Urothelium cell line (cell line): Measurements from ENCODE around the gene PDZD2.
"Not testable (repeated sequence)": the region's sequence is repeated elsewhere in the genome, so short reads cannot be mapped to it uniquely, and the experiment has no call there.

Source experiments
- DNase-seq: peaks from one replicate; pipeline ENCODE4 v3.0.0; 2011; ENCODE audit warnings: low spot score, mixed read lengths
- FAIRE-seq: peaks from 2 replicates; lab custom pipeline; 2011; peaks lifted over from hg19 to GRCh38; lab: Jason Lieb, UNC

PDZD2 gene

DNA sequence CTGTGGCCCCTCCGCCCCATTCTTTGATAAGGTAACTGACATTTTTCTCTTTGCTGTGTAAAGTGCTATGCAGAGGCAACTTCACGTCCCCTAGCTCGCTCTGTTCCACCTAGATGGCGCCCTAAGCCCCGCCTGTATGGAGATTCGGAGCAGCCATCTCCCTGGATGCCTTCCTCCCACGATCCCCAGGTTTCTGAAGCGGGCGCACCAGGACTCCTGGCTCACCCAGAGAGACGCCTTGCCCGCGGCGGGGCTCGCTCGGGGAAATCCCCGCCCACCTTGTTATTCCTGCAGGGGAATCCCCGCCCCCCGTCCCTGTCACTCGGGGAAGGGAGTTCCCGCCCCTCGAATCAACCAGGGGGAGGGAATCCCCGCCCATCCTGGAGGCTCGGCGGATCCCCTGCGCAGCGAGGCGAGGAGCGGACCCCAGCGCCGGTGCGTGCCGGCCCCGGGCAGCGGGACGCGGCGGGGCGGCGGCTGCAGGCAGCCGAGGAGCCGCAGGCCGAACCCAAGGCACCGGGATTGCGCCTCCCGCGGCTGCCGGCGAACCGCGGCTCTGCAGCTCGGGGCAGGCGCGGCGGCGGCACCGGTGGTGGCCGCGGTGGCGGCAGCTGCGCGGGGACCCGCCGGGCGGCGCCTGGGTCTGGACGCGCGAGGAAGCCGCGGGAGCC lies at the start of gene PDZD2:
Gene PDZD2 (plus strand): TSS at position 384 of the 671 bp plus-strand sequence.
- DNase-seq, result peak; percentile 92

DNA sequence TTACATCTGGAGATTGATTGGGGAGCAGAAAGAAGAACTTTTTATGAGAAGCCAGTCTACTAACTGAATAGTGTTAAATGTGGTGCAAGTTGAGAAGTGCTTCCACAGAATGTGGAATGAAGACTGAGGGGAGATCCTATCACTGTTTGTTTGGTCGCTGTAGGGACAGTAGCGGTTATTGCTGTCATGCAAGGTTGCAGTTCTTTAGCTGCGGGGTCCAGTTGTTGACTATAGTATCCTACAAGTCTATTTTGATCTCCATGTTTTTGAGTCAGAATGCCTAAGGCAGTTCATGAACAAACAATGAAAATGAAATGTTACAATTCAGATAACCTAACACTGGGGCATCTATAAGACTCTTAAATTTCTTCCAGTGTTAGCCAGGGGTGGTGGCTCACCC lies 45.3 kb upstream of the PDZD2 start:
- no peak for FAIRE-seq
- DNase-seq, result no peak

More for the DNA sequence above, at the start of gene PDZD2:
- peak; percentile 74 for FAIRE-seq

DNA sequence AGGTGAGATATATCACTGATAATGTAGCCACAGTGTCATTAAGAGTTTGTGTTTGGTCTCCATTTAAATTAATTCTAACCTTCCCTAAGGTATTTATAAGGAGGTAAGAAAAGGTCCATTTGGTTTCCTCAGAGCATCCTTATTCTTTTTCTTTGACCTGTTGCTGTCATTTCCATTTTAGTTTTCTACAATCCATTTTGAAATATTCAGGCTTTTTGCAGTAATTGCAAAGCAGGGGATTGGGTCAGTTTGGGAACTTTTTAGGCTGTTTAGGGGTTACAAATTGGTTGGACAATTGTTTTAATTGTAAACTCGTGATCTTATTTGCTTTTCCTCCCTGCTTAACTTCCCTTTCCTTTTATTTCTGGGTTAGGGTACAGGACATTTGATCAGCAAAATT lies 42.6 kb upstream of the PDZD2 start:
- no peak for FAIRE-seq
- no peak for DNase-seq

DNA sequence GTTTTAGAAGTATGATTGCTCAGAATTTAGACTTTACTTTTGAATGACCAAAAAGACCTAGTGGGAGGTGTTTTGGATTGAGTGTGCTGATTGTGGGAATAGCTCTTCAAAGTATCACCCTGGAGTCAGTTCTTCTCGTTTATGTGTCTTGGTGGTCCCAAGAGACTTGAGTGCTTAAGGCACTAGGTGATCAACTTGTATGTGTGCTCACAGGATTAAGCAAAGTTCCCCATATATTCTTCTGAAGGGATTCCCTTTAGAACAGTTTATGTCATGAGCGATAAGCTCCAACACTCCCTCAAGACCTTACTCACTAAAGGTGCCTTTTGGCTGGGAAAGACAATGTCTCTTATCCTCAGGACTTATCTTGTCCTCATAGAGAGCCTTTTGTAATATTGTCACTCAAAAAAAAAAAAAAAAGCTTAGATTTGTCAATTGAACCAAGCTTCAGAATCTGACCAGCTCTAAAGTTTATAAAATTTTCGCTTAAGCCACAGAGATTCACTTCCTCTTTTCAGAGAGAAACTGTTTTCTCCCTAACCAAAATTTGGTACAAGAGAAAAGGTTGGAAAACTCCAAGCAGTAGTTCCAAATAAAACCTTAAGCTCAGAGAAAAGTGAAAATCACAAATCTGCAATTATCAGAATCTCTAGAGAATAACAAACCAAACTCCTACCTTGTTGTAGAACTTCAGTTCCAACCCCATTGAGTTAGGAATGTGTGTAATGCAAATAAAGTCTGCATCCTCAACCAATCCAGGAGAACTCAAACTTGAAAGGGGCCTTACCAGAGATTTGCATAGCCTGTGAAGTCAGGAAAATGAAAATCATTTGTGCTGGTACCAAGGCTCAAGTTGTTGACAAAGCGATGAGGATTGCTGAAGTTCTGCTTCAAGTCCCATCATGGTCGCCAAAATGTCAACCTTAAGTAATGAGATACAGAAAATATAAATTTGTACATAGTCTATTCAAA lies 40.0 kb upstream of the PDZD2 start:
- FAIRE-seq (no peak), DNase-seq (no peak)

DNA sequence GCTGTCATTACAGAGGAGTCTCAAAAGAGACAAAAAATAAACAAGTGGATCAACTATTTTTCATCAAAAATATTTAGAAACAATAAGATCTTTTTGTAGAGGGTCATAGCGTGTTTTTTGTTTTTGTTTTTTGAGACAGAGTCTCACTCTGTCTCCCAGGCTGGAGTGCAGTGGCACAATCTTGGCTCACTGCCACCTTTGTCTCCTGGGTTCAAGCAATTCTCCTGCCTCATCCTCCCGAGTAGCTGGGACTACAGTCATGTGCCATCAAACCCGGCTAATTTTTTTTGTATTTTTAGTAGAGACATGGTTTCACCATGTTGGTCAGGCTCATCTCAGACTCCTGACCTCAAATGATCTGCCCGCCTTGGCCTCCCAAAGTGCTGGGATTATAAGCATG lies 36.6 kb upstream of the PDZD2 start:
- not testable (repeated sequence) for DNase-seq, FAIRE-seq

DNA sequence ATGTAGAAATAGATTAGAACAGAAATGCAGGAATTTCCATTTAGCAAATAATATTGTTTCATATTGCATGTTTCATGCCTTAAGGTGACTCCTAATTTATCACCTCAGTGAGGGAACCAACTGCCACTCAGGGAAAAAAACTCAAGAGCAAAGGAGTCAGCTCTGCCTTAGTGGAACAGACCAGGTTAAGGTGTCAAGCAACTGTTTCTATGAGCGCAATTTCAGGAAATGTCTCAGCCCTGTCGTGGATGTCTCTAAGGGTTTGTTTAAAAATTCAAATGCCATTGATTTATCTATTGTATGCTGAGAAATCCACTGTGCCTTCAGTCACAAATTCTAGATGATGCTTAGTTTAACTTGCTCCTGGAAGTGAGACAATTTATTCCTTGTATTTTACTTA lies 34.7 kb upstream of the PDZD2 start:
- peak; percentile 23 for FAIRE-seq

DNA sequence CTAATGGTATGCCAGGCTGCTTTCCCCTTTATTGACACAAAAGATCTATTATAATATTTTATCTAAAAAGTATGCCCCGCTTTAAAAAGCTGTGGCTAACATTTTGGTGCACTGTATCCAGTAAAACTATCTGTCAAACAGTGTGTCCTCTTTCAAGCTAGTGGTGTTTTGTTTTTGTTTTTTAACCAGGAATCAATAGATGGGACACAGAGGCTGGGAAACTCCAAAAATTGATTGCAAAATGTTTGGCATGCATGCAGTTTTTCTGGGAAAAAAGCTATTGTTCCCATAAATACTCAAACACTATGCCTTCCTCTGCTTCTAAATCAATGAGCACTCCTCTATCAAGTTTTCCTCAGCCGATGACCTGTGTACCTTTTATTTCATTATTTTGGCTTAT lies 34.3 kb upstream of the PDZD2 start:
- DNase-seq (no peak), FAIRE-seq (no peak)

More for the DNA sequence above, 34.7 kb upstream of the PDZD2 start:
- no peak for DNase-seq

DNA sequence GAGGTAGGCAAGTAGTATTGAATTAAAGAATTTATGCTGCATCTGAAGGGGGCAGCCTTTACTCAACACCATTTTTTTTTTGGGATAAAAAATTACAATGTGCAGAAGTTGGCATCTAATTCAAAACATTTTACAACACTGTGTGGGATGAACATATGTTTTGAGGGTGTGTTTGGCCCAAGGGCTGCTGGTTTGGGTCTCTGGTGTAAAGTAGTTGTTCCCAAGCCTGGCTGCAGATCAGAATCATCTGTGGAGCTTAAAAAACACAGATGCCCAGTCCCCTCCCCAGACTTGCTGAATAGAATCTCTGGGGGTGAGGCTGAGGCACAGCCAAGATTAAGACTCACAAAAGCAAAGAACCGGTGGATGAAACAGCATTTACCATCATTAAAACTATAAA lies 33.0 kb upstream of the PDZD2 start:
- FAIRE-seq (no peak), DNase-seq (no peak)

DNA sequence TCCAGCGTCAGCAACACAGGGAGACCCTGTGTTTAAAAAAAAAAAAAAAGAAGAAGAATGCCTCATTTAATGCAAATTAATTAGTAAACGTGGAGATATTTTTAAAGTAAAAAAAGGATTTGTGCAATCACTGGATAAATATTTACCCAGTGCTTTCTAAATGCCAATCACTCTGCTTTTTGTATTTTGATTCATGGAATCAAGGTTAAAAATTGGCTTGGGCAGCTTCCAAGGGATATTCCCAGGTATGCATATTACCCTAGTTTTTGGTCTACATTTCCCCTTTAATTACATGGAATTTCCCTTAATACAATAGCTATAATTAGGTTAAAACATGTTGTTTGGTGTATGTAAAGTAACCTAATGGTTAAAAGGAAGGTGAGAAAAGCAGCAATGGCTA lies 31.4 kb upstream of the PDZD2 start:
- DNase-seq, result no peak

DNA sequence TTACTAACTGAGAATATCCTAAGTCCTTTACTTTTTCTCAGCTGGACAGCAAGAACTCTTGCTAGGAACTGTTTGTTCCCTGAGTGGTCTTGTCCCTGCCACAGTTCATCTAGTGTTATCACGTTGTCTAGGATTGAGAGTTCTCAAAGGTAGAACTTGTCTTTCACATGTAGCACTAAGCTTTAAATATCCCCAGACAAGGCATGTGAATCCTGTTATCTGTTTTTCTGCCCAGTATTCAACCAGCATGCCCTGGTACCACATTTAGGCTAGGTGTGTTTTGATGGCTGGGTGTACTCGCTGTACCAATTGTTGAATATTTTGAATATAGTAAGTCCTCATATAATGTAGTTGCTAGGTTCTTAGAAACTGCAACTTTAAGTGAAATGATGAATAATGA lies 27.9 kb upstream of the PDZD2 start:
- DNase-seq (no peak), FAIRE-seq (no peak)

More for the DNA sequence above, 31.4 kb upstream of the PDZD2 start:
- no peak for FAIRE-seq

DNA sequence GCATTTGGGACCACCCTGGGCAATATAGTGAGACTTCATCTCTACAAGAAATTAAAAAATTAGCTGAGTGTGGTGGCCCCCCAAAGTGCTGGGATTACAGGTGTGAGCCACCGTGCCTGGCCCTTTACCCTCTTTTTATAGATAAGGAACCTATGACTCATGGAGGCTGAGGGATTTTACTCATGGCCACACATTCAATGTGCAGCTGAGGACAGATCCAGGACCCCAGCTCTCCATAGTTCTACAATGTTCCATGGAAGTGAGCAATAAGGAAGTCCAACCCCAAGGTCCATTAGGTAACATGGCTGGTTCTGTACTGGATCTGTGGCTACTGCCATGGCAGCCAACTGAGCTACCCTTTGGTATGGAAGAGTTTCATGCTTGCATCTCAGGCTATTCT lies 25.3 kb upstream of the PDZD2 start:
- FAIRE-seq (no peak), DNase-seq (no peak)

DNA sequence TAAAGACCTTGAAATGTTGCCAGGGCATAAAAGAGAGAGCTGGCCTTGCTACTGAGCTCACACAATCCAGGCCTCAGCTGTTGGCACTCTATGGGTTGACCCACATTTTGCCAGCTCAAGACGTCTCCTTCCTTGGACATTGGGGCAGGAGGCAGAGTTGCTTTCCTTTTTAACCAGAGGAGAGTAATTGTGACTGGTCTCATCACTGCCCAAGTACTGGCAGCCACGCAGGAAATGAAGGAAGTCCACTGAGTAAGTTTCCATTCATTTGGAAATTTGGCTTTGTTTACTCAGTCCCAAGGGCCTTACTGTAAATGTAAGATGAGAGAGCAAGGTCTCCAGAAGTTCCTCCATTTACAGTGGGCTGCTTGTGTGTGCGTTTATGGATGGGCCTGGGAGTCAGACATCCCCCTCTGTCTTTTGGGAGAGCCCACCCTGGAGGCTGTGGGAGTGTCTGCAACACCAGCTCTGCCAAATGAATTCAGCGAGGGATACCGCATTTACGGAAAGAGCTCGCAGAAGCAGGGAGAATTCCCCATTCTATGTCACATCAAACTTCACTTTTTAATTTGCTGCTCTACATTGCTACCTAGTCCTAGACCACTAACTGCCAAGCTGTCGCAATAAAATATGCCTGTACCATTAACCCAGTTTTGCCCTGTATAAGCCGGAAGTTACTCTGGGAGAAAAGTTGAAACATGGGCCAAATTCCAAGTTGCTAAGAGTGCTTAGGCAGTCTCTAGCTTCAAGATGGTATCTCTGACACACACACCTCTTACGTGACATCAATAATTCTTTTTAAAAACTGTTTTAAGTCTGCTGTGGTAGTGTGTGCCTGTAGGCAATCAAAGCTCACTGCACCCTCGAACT lies 24.5 kb upstream of the PDZD2 start:
- no peak for FAIRE-seq
- DNase-seq, result no peak

DNA sequence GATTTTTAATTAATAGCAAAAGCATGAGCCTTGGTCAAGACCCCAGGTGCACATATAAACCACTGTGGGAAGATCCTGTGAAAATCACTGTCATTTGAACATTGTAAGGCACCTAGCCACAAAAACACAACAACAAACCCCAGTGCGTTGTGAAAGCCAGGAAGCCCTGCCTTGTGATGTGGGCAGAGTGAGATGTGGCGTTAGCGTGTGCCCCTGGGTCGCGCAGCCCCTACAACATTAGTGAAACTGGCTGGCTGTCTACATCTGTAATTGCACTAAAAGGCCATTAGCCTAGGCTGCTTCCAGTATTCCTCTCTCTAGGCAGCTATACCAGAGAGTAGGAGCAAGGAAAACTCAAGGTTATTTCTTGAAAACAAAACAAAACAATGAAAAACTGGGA lies 21.1 kb upstream of the PDZD2 start:
- FAIRE-seq, result no peak
- no peak for DNase-seq

DNA sequence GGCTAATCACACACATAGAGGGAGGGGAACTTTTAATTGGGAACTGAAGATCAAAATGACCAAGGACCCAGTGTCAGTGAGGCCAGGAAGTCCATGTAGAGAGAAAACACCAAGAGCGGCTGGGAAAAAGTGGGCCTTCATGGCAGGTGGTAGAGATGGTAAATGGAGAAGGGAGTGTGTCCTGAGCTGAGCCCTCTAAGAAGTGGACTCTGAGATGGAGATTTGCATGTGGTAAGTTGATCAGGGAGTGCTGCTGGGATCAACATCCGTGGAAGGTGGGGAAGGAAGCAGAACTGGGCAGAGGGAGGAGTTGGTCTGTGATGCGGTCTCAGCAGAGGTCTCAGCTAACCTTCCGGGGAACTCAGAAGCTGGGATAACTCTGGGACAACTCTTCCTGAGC lies 18.9 kb upstream of the PDZD2 start:
- FAIRE-seq, result no peak
- no peak for DNase-seq

DNA sequence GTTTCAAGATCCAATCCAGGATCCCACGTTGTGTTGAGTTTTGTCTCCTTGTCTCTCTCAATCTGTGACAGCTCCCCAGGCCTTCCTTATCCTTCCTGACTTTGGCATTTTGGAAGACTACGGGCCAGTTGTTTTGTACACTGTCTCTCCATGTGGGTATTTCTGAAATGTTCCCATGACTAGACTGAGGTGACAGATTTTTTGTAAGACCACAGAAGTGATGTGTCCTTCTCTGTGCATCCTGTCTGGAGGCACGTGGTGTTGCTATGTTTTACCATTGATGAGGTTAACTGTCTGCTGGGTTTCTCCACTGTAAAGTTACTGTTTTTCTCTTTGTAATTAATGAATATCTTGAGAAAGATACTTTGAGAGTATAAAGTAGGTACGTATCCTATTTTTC lies 15.7 kb upstream of the PDZD2 start:
- DNase-seq (no peak), FAIRE-seq (no peak)

DNA sequence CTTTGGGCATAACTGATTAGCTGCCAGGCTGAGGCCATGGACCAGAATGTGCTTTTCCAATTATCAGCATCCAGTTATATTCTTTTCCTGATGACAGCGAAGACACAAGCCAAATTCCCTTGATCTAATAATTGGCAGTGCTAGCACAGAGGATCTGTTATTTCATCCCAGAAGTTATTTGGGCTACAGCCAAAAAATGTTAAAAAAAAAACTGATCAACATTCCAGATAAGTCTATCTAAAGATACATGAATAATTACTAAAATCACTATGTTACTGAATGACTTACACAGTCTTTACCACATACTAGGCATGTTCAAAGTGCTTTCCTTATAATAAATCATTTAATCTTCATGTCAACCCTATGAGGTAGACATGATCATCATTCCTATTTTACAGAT lies 13.5 kb upstream of the PDZD2 start:
- FAIRE-seq, result no peak
- no peak for DNase-seq

DNA sequence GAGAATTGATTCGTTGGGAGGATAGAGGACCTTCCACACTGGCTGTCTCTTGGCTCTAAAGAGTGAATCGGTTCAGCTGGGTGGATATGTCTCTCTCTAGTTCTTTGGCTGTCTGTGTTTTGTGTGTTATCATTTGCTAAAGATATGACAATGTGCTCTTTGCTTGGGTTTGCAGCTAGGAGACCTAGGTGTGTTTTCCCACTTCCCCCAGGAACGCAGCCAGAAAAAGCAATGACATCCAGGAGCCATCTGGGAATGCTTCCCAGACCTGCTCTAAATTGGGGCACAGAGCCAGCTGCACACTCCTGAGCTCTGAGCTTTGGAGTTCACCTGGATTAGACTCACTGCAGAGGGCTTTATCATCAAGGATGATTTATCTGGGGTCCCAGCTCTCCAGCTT lies 12.8 kb upstream of the PDZD2 start:
- no peak for FAIRE-seq
- DNase-seq, result peak; percentile 31

DNA sequence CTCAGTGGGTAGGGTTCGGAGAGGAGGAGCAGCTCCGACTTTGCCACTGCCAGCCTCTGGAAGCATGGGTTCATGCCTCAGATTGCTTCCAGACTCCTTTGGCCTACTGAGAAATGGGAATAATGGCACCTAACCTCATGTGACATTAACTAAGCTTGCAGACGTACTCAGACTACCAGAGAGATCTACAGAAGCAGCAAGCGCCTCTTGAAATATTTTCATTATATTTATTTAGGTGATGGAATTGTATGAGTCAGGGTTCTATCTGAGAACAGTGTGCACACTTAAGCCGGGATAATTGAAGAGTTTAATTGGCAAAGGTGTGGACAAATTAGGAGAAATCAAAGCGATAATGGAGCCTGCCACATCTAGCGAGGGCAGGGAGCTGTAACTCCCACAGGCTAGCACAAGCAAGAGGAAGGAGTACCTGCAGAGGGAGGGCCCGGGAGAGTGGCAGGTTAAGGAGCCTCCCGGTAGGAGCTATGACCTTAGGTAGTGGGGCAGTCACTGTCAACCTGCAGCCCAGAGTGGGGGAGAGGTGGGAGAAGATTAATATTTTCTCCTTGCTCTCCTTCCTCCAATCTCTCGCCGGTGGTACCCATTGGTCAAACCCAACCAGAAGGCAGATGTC lies 12.2 kb upstream of the PDZD2 start:
- DNase-seq, result no peak
- FAIRE-seq, result no peak

DNA sequence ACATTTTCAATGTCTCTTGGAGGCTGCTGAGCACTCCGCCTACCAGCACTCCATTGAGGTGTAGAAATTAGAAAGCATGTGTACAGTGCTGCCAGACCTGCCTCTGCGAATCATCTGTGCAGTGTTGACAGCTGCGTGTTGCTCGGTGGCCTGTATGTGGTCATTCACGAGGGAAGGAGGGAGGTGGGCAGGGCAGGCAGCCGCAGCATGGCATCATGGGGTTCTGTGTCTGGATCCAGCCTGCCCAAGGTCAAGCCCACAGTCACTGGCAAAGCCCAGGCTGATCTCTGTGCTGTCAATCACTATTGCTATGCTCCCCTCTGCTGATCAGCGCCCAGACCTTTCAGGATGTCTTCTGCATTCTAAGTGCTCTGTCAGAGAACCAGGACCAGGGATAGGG lies 8.0 kb upstream of the PDZD2 start:
- FAIRE-seq (no peak), DNase-seq (no peak)

DNA sequence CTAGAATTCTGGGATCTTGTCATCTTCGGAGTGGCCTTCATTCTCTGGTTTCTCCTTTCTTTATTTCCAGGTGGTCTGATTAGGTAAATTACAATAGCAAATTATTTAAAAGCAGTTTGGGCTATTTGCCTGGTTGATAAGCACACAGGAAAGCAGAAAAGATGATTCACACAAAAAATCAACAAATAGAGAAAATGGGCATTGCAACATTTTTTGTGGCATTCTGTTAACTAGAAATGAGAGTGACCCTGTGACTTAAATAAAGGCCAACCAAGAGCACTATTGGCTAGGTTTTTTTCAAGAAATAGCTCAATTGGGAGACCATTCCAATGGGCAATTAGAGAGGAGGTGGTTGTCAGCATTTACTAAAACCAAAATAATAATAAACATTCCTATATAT lies 6.5 kb upstream of the PDZD2 start:
- no peak for FAIRE-seq
- no peak for DNase-seq

DNA sequence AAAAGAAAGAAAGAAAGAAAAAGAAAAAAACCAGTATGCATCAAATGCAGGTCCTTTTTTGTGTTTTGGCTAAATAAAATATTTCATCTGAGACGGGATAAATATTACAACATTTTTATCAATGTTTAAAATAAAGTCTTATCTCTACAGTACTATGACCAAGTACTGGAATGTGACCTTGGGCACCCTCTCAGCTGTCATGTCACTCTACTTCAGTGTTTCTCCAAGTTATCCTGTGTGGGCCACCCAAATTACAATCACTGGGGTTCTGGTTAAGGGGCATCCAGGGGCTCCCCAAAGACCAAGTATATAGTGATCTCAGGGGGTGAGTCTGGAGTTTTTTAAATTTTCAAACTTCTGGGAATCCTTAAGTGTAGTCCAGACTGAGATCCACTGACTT lies 3.5 kb upstream of the PDZD2 start:
- DNase-seq, result no peak
- no peak for FAIRE-seq
